DMS53 (cell line): ENCODE measurements around the gene FBXO3.
"Not testable (repeated sequence)": the region's sequence is repeated elsewhere in the genome, so short reads cannot be mapped to it uniquely, and the experiment has no call there.

Experiments
- DNase-seq: peaks from one replicate; lab custom pipeline; 2025; lab: John Stamatoyannopoulos, UW

The FBXO3 gene, protein sequence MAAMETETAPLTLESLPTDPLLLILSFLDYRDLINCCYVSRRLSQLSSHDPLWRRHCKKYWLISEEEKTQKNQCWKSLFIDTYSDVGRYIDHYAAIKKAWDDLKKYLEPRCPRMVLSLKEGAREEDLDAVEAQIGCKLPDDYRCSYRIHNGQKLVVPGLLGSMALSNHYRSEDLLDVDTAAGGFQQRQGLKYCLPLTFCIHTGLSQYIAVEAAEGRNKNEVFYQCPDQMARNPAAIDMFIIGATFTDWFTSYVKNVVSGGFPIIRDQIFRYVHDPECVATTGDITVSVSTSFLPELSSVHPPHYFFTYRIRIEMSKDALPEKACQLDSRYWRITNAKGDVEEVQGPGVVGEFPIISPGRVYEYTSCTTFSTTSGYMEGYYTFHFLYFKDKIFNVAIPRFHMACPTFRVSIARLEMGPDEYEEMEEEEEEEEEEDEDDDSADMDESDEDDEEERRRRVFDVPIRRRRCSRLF

DNA sequence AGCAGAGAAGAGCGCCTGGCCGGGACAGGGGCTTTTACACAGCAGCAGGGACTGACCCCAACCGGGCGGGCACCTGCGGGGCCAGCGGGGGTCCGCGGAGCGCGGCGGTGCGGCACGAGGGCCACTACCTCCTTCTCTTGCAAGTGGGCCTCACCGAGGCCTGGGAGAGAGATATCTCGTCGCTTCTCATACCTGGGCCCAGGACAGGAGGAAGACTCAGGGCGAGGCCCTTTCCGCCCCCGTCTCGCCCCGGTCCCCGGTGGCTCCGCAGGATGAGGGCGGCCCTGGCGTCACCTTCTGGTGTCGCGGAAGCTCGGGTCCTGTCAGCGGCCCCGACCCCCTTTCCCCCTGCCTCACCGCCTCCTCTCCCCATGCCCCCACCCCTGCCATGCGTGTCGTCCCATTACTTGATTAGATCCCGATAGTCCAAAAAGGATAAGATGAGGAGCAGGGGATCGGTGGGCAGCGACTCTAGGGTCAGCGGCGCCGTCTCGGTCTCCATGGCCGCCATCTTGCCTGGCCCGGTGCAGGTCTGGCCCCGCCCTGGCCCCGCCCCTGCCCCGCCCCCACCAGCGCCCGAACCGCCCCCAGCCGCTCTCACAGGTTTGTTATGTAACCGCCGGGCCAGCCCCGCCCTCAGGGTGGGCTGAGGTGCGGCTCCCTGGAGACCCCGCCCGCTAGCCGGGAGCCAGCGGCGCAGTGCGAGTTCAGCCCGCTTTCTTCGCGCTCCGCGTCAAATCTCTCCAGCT is at the start of gene FBXO3:
Gene FBXO3, minus strand, starts transcription at position 534 of the 749 bp plus-strand sequence. Its CDS starts 23 bp downstream, at position 511.
- peak; percentile 86 for DNase-seq

- DNase-seq = not testable (repeated sequence)
Measured at GRCh38 chr11:33822981-33823380, 48.7 kb upstream of the FBXO3 start.

DNA sequence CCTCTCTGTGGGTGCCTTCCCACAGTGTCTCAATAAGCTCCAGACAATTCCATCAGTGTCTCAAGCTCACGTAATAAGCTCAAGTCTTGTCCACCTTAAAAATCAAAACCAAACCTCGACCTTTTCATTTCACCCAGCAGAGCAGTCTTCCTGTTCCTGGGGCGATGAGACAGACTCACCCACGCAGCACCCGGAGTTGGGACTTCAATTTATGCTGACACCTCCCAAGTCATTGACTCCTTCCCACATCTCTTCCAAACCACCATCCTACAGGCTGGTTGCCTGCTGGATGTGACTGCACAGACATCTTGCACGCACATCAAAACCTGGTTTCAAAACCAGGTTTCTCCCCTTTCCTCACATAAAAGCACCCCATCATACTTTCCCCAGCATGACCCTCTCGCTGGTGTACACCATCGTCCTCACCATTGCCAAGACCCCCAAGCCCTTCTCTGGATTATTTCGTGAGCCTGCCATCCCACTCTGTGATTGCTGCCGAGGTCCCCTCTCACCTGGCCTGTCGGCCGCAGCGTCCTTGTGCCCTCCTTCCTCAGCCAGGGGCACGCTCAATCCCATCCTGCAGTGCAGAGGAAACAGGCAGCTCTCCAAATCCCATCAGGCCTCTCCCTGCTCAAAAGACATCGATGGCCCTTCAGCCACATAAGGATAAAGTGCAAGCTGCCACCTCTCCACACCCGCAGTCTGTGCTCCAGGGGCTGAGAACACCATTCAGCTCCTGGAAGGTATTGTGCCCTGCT is 45.1 kb upstream of the FBXO3 start:
- DNase-seq = no peak

GRCh38 chr11:33808228-33808828 is 34.0 kb upstream of the FBXO3 start:
- DNase-seq = peak; percentile 79

DNA sequence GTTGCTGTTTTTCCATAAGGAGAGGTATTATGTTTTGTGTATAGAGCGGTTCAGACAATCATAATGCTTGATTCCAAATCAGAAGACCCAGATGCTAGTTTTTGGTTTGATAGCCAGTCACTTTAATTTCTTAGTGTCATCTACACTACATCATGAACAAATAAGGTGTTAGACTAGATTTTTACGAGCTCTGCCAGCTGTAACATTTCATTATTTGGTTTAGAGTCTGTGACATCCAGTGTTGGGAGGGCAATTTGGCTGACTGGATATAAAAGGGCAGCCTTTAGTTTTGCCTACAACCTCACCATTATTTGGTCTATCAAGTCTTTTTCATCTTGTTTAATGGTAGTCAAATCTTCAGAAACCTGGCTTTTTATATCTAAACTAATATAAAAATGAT is 30.2 kb upstream of the FBXO3 start:
- no peak for DNase-seq

DNA sequence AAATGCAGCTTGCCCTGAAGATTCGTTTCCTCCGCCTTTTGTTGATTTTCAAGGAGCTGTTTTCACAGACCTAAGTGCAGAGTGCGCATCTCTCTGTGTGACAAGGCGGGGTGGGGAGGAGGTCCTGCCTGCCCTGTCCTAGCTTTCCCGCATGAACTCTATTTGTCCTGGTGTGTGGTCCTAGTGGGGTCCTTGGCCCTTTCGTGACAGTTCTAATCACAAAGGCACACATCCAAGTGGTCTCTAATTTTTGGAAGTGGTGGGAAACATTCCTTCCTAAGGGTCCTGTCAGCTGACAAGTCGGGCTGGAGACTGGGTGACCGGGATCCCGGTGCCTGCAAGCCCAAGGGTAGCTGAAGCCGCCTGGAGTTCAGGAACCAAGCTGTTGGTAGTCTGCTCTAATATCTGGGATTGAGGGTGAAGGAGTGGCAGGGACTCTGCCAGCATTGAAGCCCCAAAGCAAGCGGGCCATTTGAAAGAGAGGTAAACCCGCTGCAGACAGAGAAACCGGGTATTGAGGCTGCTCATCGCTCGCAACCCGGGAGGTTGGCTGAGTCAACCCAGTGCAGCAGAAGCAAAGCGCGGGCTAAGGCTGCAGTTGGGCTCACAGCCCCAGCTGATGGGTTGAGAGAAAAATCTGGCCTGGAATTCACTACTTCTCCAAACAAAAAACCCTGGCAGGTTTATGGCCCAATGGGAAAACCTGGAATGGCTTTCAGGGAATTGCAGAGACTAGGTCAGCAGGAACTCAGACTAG is 28.1 kb upstream of the FBXO3 start:
- peak; percentile 85 for DNase-seq

GRCh38 chr11:33801821-33802193 is 27.5 kb upstream of the FBXO3 start:
- no peak for DNase-seq

DNA sequence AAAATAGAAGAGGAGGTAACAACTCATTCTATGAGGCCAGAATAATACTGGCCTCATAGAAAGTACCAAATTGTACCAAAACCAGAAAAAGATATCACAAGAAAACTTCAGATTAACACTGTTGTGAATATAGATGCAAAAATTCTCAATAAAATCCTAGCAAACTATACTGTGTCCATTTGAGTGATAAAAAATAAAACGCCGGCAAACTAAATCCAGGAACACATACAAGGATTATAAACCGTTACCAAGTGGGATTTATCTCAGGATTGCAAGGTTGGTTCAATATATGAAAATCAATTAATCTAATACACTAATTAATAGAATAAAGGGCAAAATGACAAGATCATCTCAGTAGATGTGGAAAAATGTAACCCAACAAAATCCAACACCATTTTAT is 23.6 kb upstream of the FBXO3 start:
- no peak for DNase-seq

GRCh38 chr11:33790040-33790439 is 15.7 kb upstream of the FBXO3 start:
- no peak for DNase-seq

DNA sequence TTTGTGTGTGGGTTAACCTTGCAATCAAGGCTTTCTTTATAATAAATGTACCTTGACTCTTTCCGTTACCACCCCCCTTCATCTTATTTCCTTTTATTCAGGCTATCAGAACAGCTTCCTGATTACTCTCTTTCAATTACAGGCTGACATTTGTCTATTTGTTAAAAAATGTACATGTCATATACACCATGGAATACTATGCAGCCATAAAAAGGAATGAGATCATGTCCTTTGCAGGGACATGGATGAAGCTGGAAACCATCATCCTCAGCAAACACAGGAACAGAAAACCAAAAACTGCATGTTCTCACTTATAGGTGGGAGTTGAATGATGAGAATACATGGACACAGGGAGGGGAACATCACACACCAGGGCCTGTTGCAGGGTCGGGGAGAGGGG is 13.8 kb upstream of the FBXO3 start:
- not testable (repeated sequence) for DNase-seq

DNA sequence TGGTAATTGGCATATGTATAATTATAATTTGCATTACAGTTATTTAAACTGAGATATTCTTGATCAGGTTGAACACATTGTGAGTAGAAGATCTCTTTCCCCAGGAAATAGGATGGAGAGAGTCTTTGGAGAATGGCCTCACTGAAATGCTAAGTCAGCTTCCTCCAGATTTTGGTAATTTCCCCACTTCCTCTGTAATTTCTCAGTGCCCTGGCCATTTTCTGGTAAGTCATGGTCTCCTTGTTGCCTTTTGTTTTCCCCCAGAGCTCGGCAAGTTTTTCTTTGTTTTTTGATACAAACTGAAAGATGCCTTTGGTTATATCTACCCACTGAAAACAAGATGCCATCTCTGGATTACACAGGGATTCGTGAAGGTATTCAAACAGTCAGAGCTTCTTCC is 12.8 kb upstream of the FBXO3 start:
- DNase-seq = no peak

GRCh38 chr11:33785609-33786008 is 11.3 kb upstream of the FBXO3 start:
- no peak for DNase-seq

DNA sequence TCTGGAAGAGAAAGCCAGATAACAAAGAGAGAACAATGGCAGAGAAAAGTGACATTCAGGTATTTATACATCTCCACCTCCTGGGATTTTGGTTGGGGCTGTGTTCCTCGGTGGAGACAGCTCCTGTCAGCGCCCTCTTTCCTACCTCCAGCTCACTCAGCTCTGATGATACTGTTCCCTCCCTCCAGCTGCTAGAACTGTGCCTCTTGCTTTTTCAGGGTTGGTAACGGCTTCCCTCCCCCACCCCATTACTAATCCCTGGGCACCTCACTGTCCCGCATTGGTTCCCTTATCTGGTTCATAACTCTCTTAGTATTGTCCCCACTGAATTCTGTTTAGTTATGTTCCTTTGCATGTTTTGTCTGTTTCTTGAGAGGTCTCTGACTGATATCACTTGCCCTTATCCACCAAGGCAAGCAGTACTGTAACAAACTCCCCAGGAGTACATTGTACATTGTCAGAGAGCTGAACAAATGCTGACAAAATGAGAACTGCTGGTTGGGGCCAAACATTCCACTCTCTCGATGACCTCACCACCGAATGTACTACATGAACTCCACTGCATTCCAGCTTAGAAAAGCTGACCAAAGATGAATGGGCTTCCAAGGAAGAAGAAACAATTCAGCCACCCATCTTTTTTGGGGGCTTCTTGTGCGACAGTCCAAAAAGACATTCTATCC is 5.7 kb upstream of the FBXO3 start:
- no peak for DNase-seq

GRCh38 chr11:33778675-33779074 is 4.4 kb upstream of the FBXO3 start:
- no peak for DNase-seq

DNA sequence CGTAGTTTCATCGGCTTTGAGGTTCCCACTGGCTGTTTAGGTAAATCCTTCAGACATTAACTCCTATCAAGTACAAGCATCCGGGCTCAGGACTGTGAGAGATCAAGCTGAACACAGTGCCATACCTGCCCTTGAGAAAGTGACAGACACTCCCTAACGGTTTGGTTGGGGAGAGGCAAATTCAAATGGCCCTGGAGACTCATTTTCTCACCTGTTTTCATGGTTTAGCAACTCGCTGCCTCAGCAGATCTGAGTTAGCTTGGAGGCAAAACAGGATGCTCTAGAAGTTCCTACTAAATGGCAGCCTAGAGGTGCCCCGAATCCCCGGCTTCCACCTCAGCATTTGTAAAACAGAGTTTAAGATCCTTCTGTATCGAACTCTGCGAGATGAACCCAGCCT is 3.6 kb upstream of the FBXO3 start:
- no peak for DNase-seq

GRCh38 chr11:33775832-33776470 is 1.6 kb upstream of the FBXO3 start:
- DNase-seq = peak; percentile 45

DNA sequence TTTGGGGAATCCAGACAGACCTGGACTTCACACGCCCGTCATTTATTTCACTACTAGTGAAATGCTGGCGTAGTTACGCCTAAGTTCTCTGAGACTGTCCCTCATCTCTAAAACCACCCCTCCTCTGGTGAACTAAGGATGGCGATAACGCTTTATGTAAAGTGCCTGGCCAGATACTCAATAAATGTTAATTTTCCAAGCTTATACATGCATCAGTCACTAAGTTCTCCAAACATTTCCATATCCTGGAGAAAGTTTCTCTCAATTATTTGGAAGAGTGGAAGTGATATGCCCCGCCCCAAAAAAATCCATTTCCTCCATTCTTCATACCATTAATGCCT is 1.1 kb upstream of the FBXO3 start:
- DNase-seq = no peak

- peak; percentile 45 for DNase-seq
Measured at GRCh38 chr11:33774736-33775466, 581 bp upstream of the FBXO3 start.

- peak; percentile 30 for DNase-seq
Measured at GRCh38 chr11:33773404-33773986, 825 bp downstream of the FBXO3 start.
